Stimulated activated CD8-positive, alpha-beta memory T cell treated with anti-CD3 and anti-CD28 coated beads, Interleukin-12 subunit alpha, Interleukin-12 subunit beta, amount 100 ng/mL, for 4 hours (primary cell): ENCODE results near the gene CNTD1.
"Not testable (repeated sequence)": the region's sequence is repeated elsewhere in the genome, so short reads cannot be mapped to it uniquely, and the experiment has no call there.

Experiments used
- DNase-seq: peaks from one replicate; pipeline ENCODE4 v3.0.0-alpha.2; 2020; ENCODE audit warnings: low read depth

CNTD1 gene

DNA sequence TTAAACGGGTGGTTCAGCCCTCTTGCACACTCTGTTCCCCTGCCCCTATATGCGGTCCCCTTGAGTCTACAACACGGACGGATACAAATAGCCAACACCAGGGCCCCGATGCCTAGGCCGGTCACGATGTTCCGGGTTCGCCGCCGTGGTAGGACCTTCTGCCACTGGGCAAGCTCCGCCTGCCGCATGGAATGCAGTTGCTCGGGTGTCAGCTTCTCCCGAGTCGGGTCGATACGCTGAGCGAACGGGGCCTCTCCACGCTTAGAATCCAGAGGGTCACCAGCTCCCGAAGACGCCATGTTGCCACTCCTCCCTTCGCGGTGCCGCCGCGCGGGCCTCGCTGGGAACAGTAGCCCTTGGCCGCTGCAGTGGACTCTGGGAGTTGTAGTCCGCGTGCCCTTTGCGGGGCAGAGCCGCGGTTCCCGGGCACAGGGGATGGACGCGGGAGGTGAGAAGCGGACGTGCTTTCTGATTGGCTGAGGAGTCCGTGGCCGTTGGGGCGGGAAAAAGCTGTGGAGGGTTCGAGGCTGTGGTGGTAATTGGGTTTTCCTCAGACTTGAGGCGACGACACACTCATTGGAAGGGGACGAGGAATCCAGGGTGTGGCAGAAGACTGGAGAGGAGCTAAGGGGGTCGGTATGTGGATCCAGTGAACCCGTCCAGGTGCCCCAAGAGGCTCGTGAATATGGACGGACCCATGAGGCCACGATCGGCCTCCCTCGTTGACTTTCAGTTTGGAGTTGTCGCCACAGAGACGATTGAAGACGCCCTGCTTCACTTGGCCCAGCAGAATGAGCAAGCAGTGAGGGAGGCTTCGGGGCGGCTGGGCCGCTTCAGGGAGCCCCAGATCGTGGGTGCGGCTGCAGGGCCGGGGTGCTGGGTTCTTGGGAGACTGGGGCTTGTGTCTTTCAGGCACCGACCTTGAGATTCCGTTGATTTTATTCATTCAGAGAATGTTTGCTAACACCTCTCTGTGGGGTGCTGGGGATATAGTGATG is at the start of gene CNTD1, which contains the start of gene COA3:
Gene CNTD1, plus strand, starts transcription at position 479 of the 998 bp plus-strand sequence. Its CDS starts 207 bp downstream, at position 686.
Gene COA3, minus strand, starts transcription at position 322 of the 998 bp plus-strand sequence. Its CDS starts 23 bp downstream, at position 299.
- DNase-seq: peak; percentile 57

- DNase-seq: no peak
These were observed 49.5 kb upstream of the CNTD1 start for GRCh38 chr17:42748908-42749798.

DNA sequence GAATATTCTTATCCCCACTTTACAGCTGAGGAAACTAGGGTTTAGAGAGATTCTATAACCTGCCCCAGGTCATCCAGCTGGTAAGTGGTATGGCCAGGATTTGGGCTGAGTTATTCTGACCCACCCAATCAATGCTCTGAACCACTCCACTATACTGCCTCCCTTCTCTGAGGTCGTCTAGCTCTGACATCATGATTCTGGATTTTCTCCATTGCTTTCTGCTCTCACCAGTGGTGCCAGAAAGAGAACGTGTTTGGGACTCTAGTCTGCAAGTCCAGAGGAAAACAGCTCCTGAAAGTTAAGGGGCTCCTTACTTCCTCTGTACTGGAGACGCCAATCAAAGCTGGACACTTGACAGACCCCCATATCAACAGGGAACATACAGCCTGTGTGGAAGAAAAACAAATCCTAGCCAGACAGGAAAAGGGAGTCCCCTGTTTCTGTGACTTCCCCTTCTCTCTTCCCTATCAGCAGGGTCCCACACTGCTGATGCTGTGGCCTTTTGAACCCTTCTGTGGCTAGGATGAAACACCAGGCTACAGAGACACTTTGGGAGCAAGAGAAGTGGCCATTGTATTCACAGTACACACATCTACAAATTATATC is 47.8 kb upstream of the CNTD1 start:
- DNase-seq: no peak

DNA sequence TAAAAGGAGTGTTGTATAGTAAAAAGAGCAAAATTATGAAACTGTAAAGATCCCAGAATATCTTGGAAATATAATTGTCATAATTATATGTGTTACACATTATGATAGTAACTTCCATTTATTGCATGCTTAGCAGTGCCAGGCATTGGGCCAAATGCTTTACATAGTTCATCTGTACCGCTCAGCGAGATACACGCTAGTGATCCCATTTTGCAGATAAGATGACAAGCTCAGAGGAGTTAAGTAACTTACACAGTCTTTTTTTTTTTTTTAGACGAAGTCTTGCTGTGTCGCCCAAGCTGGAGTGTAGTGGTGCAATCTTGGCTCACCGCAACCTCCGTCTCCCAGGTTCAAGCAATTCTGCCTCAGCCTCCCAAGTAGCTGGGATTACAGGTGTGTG is 47.0 kb upstream of the CNTD1 start:
- DNase-seq: no peak

GRCh38 chr17:42754782-42755181 is 43.9 kb upstream of the CNTD1 start:
- DNase-seq: no peak

DNA sequence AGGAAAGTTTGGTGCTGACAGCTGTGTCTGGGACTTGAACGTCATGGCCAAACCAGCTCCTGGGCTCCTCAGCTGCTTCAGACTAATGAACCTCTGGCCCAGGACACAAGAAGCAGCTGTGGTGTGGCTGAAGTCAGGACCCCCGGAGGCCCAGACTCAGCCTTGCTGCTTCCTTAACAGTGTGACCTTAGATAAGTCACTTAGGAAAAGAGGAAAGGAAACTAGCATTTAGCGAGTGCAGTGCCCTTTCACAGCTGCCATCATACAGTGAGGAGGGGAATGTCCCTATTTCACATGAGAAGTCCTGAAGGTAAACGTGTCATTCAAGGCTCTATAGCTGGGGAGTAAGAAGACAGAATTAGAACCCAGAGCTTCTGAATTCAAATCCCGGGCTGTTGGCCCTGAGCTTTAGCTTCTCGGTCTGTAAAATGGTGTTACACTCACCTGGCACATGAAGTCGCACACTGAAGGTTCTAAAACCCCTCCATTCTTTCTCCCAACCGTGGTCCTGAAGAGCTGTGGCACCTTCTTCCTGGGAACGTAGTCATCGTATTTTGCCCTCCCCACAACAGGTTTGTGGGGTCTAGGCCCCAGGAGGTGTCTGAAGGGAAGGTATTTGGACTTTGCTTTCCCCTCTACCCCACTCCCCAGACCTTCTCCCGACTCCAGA is 38.5 kb upstream of the CNTD1 start:
- no peak for DNase-seq

- DNase-seq: no peak
These were observed 37.7 kb upstream of the CNTD1 start, which contains the start of gene RAMP2 for GRCh38 chr17:42760652-42761581. Gene RAMP2 (plus strand): TSS chr17:42761227. CDS start chr17:42761262, 35 bp downstream.

DNA sequence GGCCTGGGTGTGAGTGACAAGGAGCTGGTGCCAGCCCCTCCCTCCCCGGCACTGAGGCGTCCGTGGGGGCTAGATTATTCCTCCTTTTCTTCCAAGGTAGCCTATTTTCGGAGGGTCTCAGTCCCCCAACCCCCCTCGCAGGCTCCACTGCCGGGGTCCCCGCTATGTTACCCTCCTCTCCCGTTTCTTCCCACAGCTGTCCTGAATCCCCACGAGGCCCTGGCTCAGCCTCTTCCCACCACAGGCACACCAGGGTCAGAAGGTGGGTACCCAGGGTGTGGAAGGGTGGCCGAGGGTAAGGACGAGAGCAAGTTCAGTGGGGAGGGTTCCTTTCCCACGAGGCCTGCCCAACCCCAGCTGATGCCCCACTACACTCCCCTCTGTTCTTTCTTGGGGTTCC is 37.0 kb upstream of the CNTD1 start:
- DNase-seq: no peak

DNA sequence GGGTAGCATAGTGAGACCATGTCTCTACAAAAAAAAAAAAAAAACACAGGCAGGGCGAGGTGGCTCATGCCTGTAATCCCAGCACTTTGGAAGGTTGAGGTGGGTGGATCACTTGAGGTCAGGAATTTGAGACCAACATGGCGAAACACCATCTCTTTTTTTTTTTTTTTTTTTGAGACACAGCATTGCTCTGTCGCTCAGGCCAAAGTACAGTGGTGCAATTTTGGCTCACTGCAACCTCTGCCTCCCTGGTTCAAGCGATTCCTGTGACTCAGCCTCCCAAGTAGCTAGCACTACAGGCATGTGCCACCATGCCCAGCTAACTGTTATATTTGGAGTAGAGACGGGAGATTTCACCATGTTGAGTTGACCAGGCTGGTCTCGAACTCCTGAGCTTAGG is 32.5 kb upstream of the CNTD1 start:
- DNase-seq: no peak

- DNase-seq: no peak
These were observed 31.1 kb upstream of the CNTD1 start for GRCh38 chr17:42767512-42767911.

DNA sequence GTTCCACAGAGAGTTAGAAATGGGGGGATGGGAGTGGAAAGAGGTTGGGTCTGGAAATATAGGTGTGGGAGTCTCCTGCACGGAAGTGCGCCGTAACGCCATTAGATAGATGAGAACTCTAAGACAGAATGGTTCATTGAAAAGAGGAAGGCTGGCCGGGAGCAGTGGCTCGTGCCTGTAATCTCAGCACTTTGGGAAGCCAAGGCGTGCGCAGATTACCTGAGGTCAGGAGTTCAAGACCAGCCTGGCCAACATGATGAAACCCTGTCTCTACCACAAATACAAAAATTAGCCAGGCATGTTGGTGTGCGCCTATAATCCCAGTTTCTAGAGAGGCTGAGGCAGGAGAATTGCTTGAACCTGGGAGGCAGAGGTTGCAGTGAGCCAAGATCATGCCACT is 30.7 kb upstream of the CNTD1 start:
- not testable (repeated sequence) for DNase-seq

- DNase-seq: not testable (repeated sequence)
These were observed 28.7 kb upstream of the CNTD1 start for GRCh38 chr17:42769964-42770363.

DNA sequence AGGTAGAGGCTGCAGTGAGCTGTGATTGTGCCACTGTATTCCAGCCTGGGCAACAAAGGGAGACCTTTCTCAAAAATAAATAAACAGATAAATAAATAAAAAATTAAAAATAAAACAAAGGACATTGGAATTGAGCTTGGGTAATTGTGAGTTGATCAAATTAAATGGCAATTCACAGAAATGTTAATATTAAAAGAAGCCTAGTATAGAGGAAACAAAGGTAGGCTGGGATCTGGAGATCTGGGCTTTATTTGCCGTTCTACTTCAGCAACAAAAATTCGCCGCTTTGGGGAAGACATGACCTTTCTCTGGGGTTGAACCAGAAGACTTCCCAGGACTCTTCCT is 25.7 kb upstream of the CNTD1 start:
- DNase-seq: no peak

- DNase-seq: peak; percentile 55
These were observed 25.2 kb upstream of the CNTD1 start, which contains the start of gene VPS25 for GRCh38 chr17:42773290-42774035. Gene VPS25 (plus strand): TSS chr17:42773449. CDS start chr17:42773476, 27 bp downstream.

- DNase-seq: no peak
These were observed 24.5 kb upstream of the CNTD1 start for GRCh38 chr17:42774066-42774745.

- DNase-seq: no peak
These were observed 23.0 kb upstream of the CNTD1 start for GRCh38 chr17:42775534-42776098.

DNA sequence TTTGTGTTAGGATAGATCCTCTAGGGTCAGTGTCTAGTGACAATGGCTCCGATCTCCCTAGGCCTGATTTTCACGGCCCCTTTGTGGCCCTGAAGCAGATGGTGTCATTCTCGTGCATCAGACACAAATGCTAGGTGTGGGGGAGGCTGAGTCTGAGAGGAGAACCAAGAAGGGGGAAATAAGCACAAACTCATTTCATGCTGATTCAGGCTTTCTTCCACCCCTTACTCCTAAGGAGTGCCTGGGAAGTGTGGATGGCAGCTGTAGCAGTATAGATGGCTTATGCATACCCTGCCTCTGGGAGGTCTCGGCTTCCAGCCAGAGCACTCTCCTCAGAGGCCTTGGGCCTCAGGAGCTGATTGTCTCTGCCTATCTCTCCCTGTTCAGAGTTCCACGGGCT is 20.1 kb upstream of the CNTD1 start:
- no peak for DNase-seq

DNA sequence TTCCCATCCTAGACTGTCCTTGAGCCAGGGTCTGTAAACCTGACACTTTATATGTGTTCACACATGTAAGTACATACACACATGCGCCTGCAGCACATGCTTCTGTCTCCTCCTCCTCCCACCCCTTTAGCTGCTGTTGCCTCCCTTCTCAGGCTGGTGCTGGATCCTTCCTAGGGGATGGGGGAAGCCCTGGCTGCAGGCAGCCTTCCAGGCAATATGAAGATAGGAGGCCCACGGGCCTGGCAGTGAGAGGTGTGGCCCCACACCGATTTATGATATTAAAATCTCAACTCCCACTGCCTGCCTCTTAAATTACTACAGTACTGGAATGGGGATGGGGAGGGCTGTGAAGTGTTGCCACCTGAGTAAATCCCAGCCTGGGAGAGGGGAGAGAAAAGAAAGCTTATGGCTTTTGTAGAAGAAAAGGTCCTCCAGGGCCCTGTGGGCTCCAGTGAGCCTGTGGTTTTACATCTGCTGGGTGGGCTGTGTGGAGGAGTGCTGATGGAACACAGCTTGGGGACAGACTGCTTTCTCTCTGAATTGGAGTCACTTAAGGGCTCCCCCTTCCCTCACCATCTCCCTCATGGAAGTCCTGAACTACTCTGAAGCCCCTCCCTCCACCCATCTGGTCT is 19.2 kb upstream of the CNTD1 start:
- DNase-seq: no peak
